Endodermal cell (in vitro differentiated cells): ENCODE data around the gene DHRS4. TPM values are rescaled to one million over a fixed set of nuclear protein-coding genes. Genes with fewer than 3 reads are reported as not detected.

Source experiments
- DNase-seq: peaks from one replicate; pipeline ENCODE4 v3.0.0-alpha.2; 2017
- H3K27ac ChIP-seq: 2 replicates; pipeline ENCODE4 v1.5.1; 2013; ENCODE audit warnings: mild to moderate bottlenecking, low read depth, low read length, moderate library complexity
- H3K27me3 ChIP-seq: 2 replicates; pipeline ENCODE4 v1.6.1; 2013; ENCODE audit warnings: mild to moderate bottlenecking, low read length, moderate library complexity; ENCODE audit not compliant: insufficient read depth, control insufficient read depth, poor library complexity, severe bottlenecking
- H3K36me3 ChIP-seq: 2 replicates; pipeline ENCODE4 v1.7.0; 2013; ENCODE audit warnings: mild to moderate bottlenecking, low read length, moderate library complexity; ENCODE audit not compliant: control insufficient read depth, insufficient read depth
- H3K4me1 ChIP-seq: one replicate; pipeline ENCODE4 v1.7.0; 2013; ENCODE audit warnings: low read length; ENCODE audit not compliant: control insufficient read depth, insufficient read depth
- H3K4me3 ChIP-seq: 2 replicates; pipeline ENCODE4 v1.5.1; 2013; ENCODE audit warnings: mild to moderate bottlenecking, low read length, moderate library complexity
- H3K9ac ChIP-seq: 2 replicates; pipeline ENCODE4 v1.6.1; 2013; ENCODE audit warnings: mild to moderate bottlenecking, low read length, moderate library complexity; ENCODE audit not compliant: poor library complexity, severe bottlenecking; ENCODE audit errors: extremely low read depth
- H3K9me3 ChIP-seq: 2 replicates; pipeline ENCODE4 v1.6.1; 2013; ENCODE audit warnings: mild to moderate bottlenecking, low read length, moderate library complexity; ENCODE audit not compliant: control insufficient read depth
- H3K27ac Mint-ChIP-seq: 2 replicates; pipeline ENCODE4 v1.8.0; 2020; ENCODE audit warnings: mixed read lengths
- H3K27me3 Mint-ChIP-seq: 2 replicates; pipeline ENCODE4 v1.8.0; 2021; ENCODE audit warnings: mild to moderate bottlenecking, mixed read lengths; ENCODE audit not compliant: insufficient read depth
- H3K36me3 Mint-ChIP-seq: 2 replicates; pipeline ENCODE4 v1.8.0; 2020; ENCODE audit warnings: low read depth, mixed read lengths
- H3K4me1 Mint-ChIP-seq: 2 replicates; pipeline ENCODE4 v1.8.0; 2020; ENCODE audit warnings: mixed read lengths
- H3K4me3 Mint-ChIP-seq: 2 replicates; pipeline ENCODE4 v1.8.0; 2020; ENCODE audit warnings: mild to moderate bottlenecking, moderate library complexity, mixed read lengths
- H3K9me3 Mint-ChIP-seq: 2 replicates; pipeline ENCODE4 v1.8.0; 2020; ENCODE audit warnings: mild to moderate bottlenecking, mixed read lengths
- WGBS, 2 experiments: methylation state at CpG; one replicate each; pipeline versions ENCODE4 v1.1.5 to v1.1.7; 2013; ENCODE audit warnings: missing lambda C conversion rate in 2 of 2, mixed read lengths in 1 of 2; ENCODE audit not compliant: insufficient coverage in 1 of 2, insufficient read length in 1 of 2; 5-methylcytosine and 5-hydroxymethylcytosine counted together
- long read RNA-seq, 4 experiments: library from polyadenylated mRNA in 2 of 4; library from RNA in 1 of 4; library from capped mRNA in 1 of 4; stranded (forward) in 3 of 4; unstranded in 1 of 4; transcript quantifications; one replicate each; pipeline ENCODE4 v2.0.0, GENCODE V29; 2020 to 2021; ENCODE audit warnings: inconsistent platforms in 1 of 4
- polyA plus RNA-seq, 2 experiments: library from polyadenylated mRNA; stranded (reverse); fragments of 50-300 nt; gene quantifications; one replicate each; pipeline ENCODE4 v1.2.3, GENCODE V29; 2013
- total RNA-seq, 2 donors: library from RNA; stranded (reverse); fragmentation: NEBNext Ultra II Directional in 1 of 2; extraction: Animal tissue kit (Norgen Biotek cat#: 25700) in 1 of 2; gene quantifications; 2 replicates in 1 of 2; 3 replicates in 1 of 2; pipeline ENCODE4 v1.2.1, GENCODE V29; 2021
- TF ChIP-seq, protein P1 (sequence below): fragments of 200-600 bp; sonication (generic); conservative IDR thresholded peaks from 2 replicates; pipeline ENCODE4 v1.5.0; 2021; ENCODE audit warnings: antibody characterized with exemption, mild to moderate bottlenecking

The DHRS4 gene
- total RNA-seq: 10 to 100 TPM; 18.3 to 20.9 TPM
- 13.4 TPM for polyA plus RNA-seq (2013, experiment 1 of 2)
- polyA plus RNA-seq (2013, experiment 2 of 2): 11.0 TPM
- long read RNA-seq, experiment 1, transcript DHRS4-201 (8 exons, 1,443 nt): major isoform, 14 of 22 reads
- long read RNA-seq, experiment 1, partial matches to known transcripts: 2 of 22 reads
- long read RNA-seq, experiment 1, other reads (novel, unspliced or antisense): 5 of 22 reads
- long read RNA-seq, experiment 2, transcript DHRS4-203 (5 exons, 727 nt): minor isoform, 11 of 61 reads
- long read RNA-seq, experiment 2, transcript DHRS4-201 (8 exons, 1,443 nt): major isoform, 31 of 61 reads
- long read RNA-seq, experiment 2, partial matches to known transcripts: 4 of 61 reads
- long read RNA-seq, experiment 2, other reads (novel, unspliced or antisense): 11 of 61 reads
- long read RNA-seq, experiment 3, transcript DHRS4-203 (5 exons, 727 nt): minor isoform, 9 of 65 reads
- long read RNA-seq, experiment 3, transcript DHRS4-201 (8 exons, 1,443 nt): major isoform, 44 of 65 reads
- long read RNA-seq, experiment 3, partial matches to known transcripts: 2 of 65 reads
- long read RNA-seq, experiment 3, other reads (novel, unspliced or antisense): 6 of 65 reads
- long read RNA-seq, experiment 4, transcript DHRS4-202 (4 exons, 785 nt): minor isoform, 7 of 221 reads
- long read RNA-seq, experiment 4, transcript DHRS4-203 (5 exons, 727 nt): minor isoform, 19 of 221 reads
- long read RNA-seq, experiment 4, transcript DHRS4-201 (8 exons, 1,443 nt): major isoform, 104 of 221 reads
- long read RNA-seq, experiment 4, transcript DHRS4-206 (7 exons, 1,143 nt): minor isoform, 7 of 221 reads
- long read RNA-seq, experiment 4, partial matches to known transcripts: 79 of 221 reads
- long read RNA-seq, experiment 4, other reads (novel, unspliced or antisense): 5 of 221 reads

DNA sequence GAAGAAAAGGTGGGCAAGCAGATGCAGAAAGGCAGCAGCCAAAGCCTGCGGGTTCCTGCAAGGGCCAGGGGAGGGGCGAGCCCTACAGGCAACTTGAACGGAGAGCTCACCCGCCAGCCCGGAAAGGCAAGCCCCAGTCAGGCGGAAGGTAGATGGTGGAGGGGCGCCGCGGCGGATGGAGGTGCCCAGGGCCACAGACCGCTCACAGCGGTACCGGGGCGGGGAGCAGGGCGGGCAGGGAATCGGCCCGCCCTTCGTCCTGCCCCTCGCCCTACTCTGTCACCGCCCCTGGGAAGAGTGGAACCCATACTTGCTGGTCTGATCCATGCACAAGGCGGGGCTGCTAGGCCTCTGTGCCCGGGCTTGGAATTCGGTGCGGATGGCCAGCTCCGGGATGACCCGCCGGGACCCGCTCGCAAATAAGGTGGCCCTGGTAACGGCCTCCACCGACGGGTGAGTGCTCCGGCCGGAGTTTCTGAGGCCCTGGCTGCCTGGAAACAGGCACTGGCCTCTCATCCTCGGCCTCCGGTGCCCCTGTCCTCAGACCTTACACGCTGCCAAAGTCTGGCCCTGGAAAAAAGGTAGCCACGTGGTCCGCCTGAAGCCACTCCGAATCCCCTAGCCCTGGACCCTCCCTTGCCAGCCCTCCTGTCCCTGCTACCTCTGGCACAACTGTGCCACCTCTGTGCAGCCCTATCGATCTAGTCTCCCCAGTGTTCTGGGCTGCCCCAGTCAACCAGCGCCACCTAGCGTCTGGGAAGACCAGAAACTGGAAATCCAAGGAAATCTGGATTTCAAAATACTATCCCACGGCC lies at the start of gene DHRS4:
Gene DHRS4 (plus strand): TSS at position 307 of the 815 bp plus-strand sequence. CDS start 19 bp downstream, at position 326.
- peak within 1 kb of the TSS; percentile 8 for H3K27ac ChIP-seq
- H3K9me3 ChIP-seq: peaks cover 19% of the 10 kb centered on the region
- Mint-ChIP-seq H3K9me3 (peaks cover 20% of the 10 kb centered on the region), H3K4me3 (peak within 1 kb of the TSS; percentile 98), H3K36me3 (peaks cover 21% of the 10 kb centered on the region), H3K27me3 (peaks cover 6% of the 10 kb centered on the region), H3K4me1 (peaks cover 12% of the 10 kb centered on the region), H3K27ac (peak within 1 kb of the TSS; percentile 97)
- H3K4me1 ChIP-seq: no peaks in the 10 kb centered on the region
- peak within 1 kb of the TSS; percentile 91 for H3K4me3 ChIP-seq
- WGBS, 2 experiments: 1 to 2% methylated on average over 20 to 44 of the region's 44 CpGs
- H3K9ac ChIP-seq: peak within 1 kb of the TSS; percentile 42
- H3K36me3 ChIP-seq: no peaks in the 10 kb centered on the region
- TF ChIP-seq, protein P1, sequence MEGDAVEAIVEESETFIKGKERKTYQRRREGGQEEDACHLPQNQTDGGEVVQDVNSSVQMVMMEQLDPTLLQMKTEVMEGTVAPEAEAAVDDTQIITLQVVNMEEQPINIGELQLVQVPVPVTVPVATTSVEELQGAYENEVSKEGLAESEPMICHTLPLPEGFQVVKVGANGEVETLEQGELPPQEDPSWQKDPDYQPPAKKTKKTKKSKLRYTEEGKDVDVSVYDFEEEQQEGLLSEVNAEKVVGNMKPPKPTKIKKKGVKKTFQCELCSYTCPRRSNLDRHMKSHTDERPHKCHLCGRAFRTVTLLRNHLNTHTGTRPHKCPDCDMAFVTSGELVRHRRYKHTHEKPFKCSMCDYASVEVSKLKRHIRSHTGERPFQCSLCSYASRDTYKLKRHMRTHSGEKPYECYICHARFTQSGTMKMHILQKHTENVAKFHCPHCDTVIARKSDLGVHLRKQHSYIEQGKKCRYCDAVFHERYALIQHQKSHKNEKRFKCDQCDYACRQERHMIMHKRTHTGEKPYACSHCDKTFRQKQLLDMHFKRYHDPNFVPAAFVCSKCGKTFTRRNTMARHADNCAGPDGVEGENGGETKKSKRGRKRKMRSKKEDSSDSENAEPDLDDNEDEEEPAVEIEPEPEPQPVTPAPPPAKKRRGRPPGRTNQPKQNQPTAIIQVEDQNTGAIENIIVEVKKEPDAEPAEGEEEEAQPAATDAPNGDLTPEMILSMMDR: peak; percentile 94
- no peaks in the 10 kb centered on the region for H3K27me3 ChIP-seq
- peak; percentile 94 for DNase-seq

DNA sequence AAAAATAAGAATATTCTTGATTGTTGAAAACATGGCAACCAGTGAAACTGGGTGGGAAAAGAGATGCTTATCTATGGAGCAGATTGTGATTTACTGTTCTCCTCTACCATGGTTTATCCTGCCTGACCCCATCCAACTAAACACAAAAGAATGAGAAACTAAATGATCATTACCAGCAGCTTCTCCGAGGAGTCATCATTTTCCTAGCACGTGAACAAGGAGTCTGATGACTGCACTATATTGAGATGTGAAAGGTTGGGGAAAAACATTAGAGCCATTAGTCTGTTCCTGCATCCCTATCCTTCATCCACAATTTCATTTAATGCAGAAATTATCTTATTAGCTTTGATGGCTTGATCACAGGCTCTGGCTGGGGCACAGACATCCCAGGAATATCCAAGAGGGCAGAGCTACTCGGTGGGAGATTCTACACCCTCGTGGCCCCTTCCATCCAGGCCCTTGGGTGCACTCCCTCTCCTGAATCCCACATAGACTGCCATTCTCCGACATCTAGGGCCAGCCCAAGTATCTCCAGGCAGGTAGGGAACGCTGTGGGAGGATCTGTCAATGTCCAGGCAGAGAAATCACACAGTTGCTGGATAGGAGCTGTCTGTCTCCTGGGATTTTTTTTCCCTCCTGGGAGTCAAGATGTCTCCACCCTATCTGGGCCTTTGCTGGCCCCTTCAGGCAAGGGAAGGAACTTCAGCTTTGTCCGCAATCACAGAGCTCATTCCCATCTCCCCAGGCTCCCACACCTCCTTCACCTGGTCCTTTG lies 43.3 kb upstream of the DHRS4 start:
- Mint-ChIP-seq H3K36me3 (no peaks in the 10 kb centered on the region), H3K27ac (no peak overlapping the region), H3K4me1 (peaks cover 6% of the 10 kb centered on the region), H3K4me3 (no peak overlapping the region), H3K9me3 (peaks cover 4% of the 10 kb centered on the region), H3K27me3 (peaks cover 4% of the 10 kb centered on the region)
- Histone ChIP-seq H3K4me3 (no peak overlapping the region), H3K9me3 (peaks cover 12% of the 10 kb centered on the region), H3K27me3 (no peaks in the 10 kb centered on the region), H3K4me1 (no peaks in the 10 kb centered on the region), H3K27ac (no peak overlapping the region), H3K36me3 (no peaks in the 10 kb centered on the region), H3K9ac (no peak overlapping the region)
- peak; percentile 96 for DNase-seq
- WGBS, 2 experiments: 59 to 60% methylated on average over 2 to 7 of the region's 7 CpGs
- TF ChIP-seq, protein P1: peak; percentile 81
